GM12801 (cell line): ENCODE results near the gene DIAPH3.

Experiments used
- TF ChIP-seq, protein P1 (sequence below): IDR thresholded peaks from one replicate; pipeline ENCODE4 v1.5.1; 2011; ENCODE audit warnings: control low read depth; ENCODE audit not compliant: insufficient read length; ENCODE audit errors: extremely low read depth

The DIAPH3 gene

GRCh38 chr13:59677430-59677829 is 486.3 kb downstream of the DIAPH3 start:
- TF ChIP-seq, protein P1, sequence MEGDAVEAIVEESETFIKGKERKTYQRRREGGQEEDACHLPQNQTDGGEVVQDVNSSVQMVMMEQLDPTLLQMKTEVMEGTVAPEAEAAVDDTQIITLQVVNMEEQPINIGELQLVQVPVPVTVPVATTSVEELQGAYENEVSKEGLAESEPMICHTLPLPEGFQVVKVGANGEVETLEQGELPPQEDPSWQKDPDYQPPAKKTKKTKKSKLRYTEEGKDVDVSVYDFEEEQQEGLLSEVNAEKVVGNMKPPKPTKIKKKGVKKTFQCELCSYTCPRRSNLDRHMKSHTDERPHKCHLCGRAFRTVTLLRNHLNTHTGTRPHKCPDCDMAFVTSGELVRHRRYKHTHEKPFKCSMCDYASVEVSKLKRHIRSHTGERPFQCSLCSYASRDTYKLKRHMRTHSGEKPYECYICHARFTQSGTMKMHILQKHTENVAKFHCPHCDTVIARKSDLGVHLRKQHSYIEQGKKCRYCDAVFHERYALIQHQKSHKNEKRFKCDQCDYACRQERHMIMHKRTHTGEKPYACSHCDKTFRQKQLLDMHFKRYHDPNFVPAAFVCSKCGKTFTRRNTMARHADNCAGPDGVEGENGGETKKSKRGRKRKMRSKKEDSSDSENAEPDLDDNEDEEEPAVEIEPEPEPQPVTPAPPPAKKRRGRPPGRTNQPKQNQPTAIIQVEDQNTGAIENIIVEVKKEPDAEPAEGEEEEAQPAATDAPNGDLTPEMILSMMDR: no peak

GRCh38 chr13:59674616-59675015 is 489.1 kb downstream of the DIAPH3 start:
- TF ChIP-seq, protein P1: no peak

- TF ChIP-seq, protein P1: no peak
Observed at GRCh38 chr13:59673286-59673685, 490.4 kb downstream of the DIAPH3 start.

DNA sequence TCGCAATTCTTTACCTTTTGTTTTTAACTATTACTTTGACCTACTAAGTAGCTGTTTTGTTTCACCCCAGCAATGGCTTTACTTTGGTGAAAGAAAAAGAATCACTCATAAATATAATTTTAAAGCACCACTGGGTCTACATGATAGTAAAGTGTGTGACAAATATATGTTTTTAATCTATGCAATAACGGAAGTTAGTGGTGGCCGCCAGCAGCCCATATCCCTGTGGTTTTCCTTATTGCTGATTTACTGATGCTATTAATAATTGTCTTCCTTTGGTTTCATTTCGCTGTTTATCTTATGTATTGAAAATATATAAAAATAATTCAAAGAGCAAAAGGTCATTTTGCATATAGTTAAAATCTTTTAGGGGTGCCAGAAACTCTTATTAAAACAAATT is 491.3 kb downstream of the DIAPH3 start:
- TF ChIP-seq, protein P1: no peak

- TF ChIP-seq, protein P1: no peak
Observed at GRCh38 chr13:59671881-59672280, 491.8 kb downstream of the DIAPH3 start.

DNA sequence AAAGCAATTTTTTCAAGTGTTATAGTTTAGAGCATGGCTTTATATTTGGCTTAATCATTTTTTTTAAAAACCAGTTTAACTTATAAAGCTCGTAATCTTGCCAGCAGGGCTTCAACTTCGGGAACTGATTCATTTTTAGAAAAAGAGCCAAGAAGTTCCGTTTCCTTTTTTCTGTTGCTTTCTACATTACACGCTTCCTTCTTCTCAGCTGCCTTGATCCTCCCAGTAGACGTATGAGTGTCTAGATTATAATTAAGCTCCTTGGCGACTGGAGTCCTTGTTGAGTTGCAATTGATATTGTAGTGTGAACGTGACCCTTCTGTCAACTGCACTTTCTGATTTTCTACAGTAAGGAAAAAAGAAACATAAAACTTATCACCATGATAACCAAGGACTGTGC is 497.2 kb downstream of the DIAPH3 start:
- TF ChIP-seq, protein P1: no peak

GRCh38 chr13:59665732-59666131 is 498.0 kb downstream of the DIAPH3 start:
- TF ChIP-seq, protein P1: no peak

- TF ChIP-seq, protein P1: no peak
Observed at GRCh38 chr13:59665184-59665583, 498.5 kb downstream of the DIAPH3 start.
